K562 (cell line): ENCODE measurements around the gene CHL1. TPM values are rescaled to one million over a fixed set of nuclear protein-coding genes. Genes with fewer than 3 reads are reported as not detected.

Experiments
- ATAC-seq: fragments of 200-7000 bp; cut with Tn5 transposase; 3 replicates; pipeline ENCODE4 v1.9.1; 2020; ENCODE audit warnings: moderate library complexity
- BruUV-seq: library from RNA; stranded (reverse); fragments of 400-500 nt; replicated peaks from 2 replicates; lab custom pipeline; 2021; lab: Mats Ljungman, UMichigan
- CTCF ChIA-PET: fragments of 300-600 bp; formaldehyde crosslinking; extraction: SDS; loops from one replicate; lab custom pipeline; 2021; ENCODE audit warnings: low intra/inter-chr PET ratio; lab: Yijun Ruan, JAX
- POLR2A ChIA-PET: fragments of 300-600, 350-650 bp; sonication (Branson Sonifier 250); formaldehyde crosslinking; extraction: SDS; loops from one replicate; lab custom pipeline; 2021; ENCODE audit warnings: antibody characterized with exemption, inconsistent platforms; lab: Yijun Ruan, JAX
- DNase-seq, 4 experiments: peaks; one replicate each; pipeline versions ENCODE4 v3.0.0 to v3.0.0-alpha.2; 2011 to 2018; ENCODE audit warnings: low spot score in 3 of 4, mixed read lengths in 3 of 4; ENCODE audit errors: extremely low read depth in 1 of 4
- FAIRE-seq: peaks from 2 replicates; lab custom pipeline; 2011; peaks lifted over from hg19 to GRCh38; lab: Jason Lieb, UNC
- H2AFZ ChIP-seq: 2 replicates; pipeline ENCODE4 v1.6.0; 2011; ENCODE audit warnings: low read depth, low read length, control low read depth, inconsistent platforms
- H3K27ac ChIP-seq: fragments of 200-600 bp; 3 replicates; pipeline ENCODE4 v1.8.0; 2011; ENCODE audit warnings: low read depth, mild to moderate bottlenecking, control low read depth, inconsistent platforms, low read length, moderate library complexity, mixed read lengths; ENCODE audit errors: extremely low read depth
- H3K27me3 ChIP-seq, 2 experiments: fragments of 300-600 bp in 1 of 2; 2 replicates in 1 of 2; 3 replicates in 1 of 2; pipeline versions ENCODE4 v1.6.0 to v1.8.0; 2011; ENCODE audit warnings: inconsistent platforms in 2 of 2, low read length in 2 of 2, mild to moderate bottlenecking in 1 of 2, mixed read lengths in 1 of 2, moderate library complexity in 1 of 2; ENCODE audit not compliant: control insufficient read depth in 2 of 2, insufficient read depth in 2 of 2
- H3K36me3 ChIP-seq: fragments of 300-600 bp; 3 replicates; pipeline ENCODE4 v1.8.0; 2011; ENCODE audit warnings: mild to moderate bottlenecking, low read length, inconsistent platforms; ENCODE audit not compliant: control insufficient read depth, insufficient read depth
- H3K4me1 ChIP-seq, 2 experiments: fragments of 200-600 bp in 1 of 2; replicated peaks in 1 of 2; 2 replicates in 1 of 2; 3 replicates in 1 of 2; pipeline versions ENCODE4 v1.5.1 to v1.8.0; 2011; ENCODE audit warnings: inconsistent platforms in 2 of 2, low read length in 2 of 2, mild to moderate bottlenecking in 1 of 2, mixed read lengths in 1 of 2, moderate library complexity in 1 of 2; ENCODE audit not compliant: control insufficient read depth in 2 of 2, insufficient read depth in 2 of 2
- H3K4me2 ChIP-seq: 2 replicates; pipeline ENCODE4 v1.6.1; 2011; ENCODE audit warnings: low read length, control low read depth, inconsistent platforms, mixed read lengths; ENCODE audit not compliant: insufficient read depth
- H3K4me3 ChIP-seq: fragments of 200-600 bp; sonication (generic), shearing (Covaris generic); 2 replicates; pipeline ENCODE4 v1.5.1; 2016; ENCODE audit warnings: control low read depth, inconsistent platforms
- H3K79me2 ChIP-seq: fragments of 200-600 bp; 3 replicates; pipeline ENCODE4 v1.8.0; 2011; ENCODE audit warnings: low read length, inconsistent platforms; ENCODE audit not compliant: control insufficient read depth, insufficient read depth
- H3K9ac ChIP-seq, 2 experiments: 2 replicates each; pipeline versions ENCODE4 v1.6.0 to v1.6.1; 2011; ENCODE audit warnings: low read depth in 2 of 2, low read length in 2 of 2, control low read depth in 1 of 2, inconsistent platforms in 1 of 2, mild to moderate bottlenecking in 1 of 2, mixed read lengths in 1 of 2; ENCODE audit not compliant: insufficient read depth in 1 of 2
- H3K9me1 ChIP-seq: one replicate; pipeline ENCODE4 v1.6.0; 2011; ENCODE audit warnings: inconsistent platforms, mild to moderate bottlenecking, low read length, moderate library complexity; ENCODE audit not compliant: control insufficient read depth, insufficient read depth
- H3K9me3 ChIP-seq: replicated peaks from 2 replicates; pipeline ENCODE4 v1.5.1; 2011; ENCODE audit warnings: low read depth, low read length, inconsistent platforms; ENCODE audit not compliant: control insufficient read depth, insufficient read depth
- H4K20me1 ChIP-seq: replicated peaks from 2 replicates; pipeline ENCODE4 v1.6.1; 2011; ENCODE audit warnings: low read length, inconsistent platforms, mixed read lengths; ENCODE audit not compliant: control insufficient read depth, insufficient read depth
- ARID4B ChIP-seq: sonication (generic); formaldehyde crosslinking; IDR thresholded peaks from 2 replicates; pipeline ENCODE4 v1.8.0; 2022; ENCODE audit warnings: mild to moderate bottlenecking, missing genetic modification reagents
- CCAR2 ChIP-seq: fragments of 200-400 bp; formaldehyde crosslinking; IDR thresholded peaks from 2 replicates; pipeline ENCODE4 v1.6.1; 2017; ENCODE audit warnings: mild to moderate bottlenecking, low read depth, low read length
- ZBTB12 ChIP-seq: fragments of 250-450 bp; sonication (Bioruptor Pico); IDR thresholded peaks from 2 replicates; pipeline ENCODE4 v1.4.0; 2020
- WGBS: fragments of 100-300 bp; shearing (Covaris generic); methylation state at CpG from one replicate; pipeline ENCODE4 v1.1.6; 2016; ENCODE audit warnings: low coverage, mixed read lengths; ENCODE audit not compliant: insufficient coverage; ENCODE audit errors: missing lambda C conversion rate; 5-methylcytosine and 5-hydroxymethylcytosine counted together
- in situ Hi-C: fragments of 300-500 bp; cut with MboI; formaldehyde crosslinking; loops from 4 replicates; pipeline ENCODE4 v1.15.0; 2018; ENCODE audit warnings: inconsistent platforms, mixed read lengths
- intact Hi-C: fragments of 100-400 bp; cut with micrococcal nuclease; formaldehyde crosslinking; loops from 2 replicates; pipeline ENCODE4 v1.14.2; 2022
- polyA plus RNA-seq, 8 experiments: library from polyadenylated mRNA; depleted of rRNA in 4 of 8; stranded (reverse) in 5 of 8; unstranded in 3 of 8; fragments of >200 nt; fragmentation: Nextera tagmentation in 2 of 8; fragmentation: Illumina TruSeq in 1 of 8; extraction: Ambion mirVana in 2 of 8; extraction: Trizol in 1 of 8; gene quantifications; 2 replicates each; pipeline versions ENCODE4 v1.2.1 to v1.2.3, GENCODE V29; 2011 to 2014; ENCODE audit warnings: inconsistent platforms in 1 of 8, missing spikeins in 1 of 8
- total RNA-seq, 7 experiments: library from RNA; depleted of rRNA in 6 of 7; stranded (reverse); fragments of >200 nt in 6 of 7; fragmentation: Illumina TruSeq in 2 of 7; extraction: Trizol in 2 of 7; gene quantifications; 2 replicates each; pipeline versions ENCODE4 v1.2.1 to v1.2.3, GENCODE V29; 2011 to 2021; ENCODE audit warnings: low replicate concordance in 1 of 7

CHL1 gene
- total and polyA plus RNA-seq, 9 of the 15 experiments (the other 6 are each of a cell fraction or from before 2014, with no cell fraction given) = 0.02 TPM; not detected in 8

- TF ChIP-seq ZBTB12 (CRISPR knock-in tag) (no peak), CCAR2 (no peak)
Observed at GRCh38 chr3:217948-218347, 21.4 kb downstream of the CHL1 start (continued).

- Histone ChIP-seq H3K27me3 (no peaks in the 10 kb centered on the region), H3K9me1 (no peaks in the 10 kb centered on the region), H3K27ac (no peak overlapping the region), H3K9ac (no peak overlapping the region), H3K4me3 (no peak overlapping the region), H3K4me2 (no peak overlapping the region), H3K79me2 (no peaks in the 10 kb centered on the region), H3K4me1 (no peaks in the 10 kb centered on the region), H2AFZ (no peak overlapping the region), H4K20me1 (no peaks in the 10 kb centered on the region), H3K36me3 (no peaks in the 10 kb centered on the region), H3K9me3 (no peaks in the 10 kb centered on the region)
- 2% methylated on average over 3 of the region's 3 CpGs for WGBS
- ChIA-PET POLR2A (no interaction called here), CTCF (no interaction called here)
- no peak for ATAC-seq
- no peak for FAIRE-seq
- in situ Hi-C loops (no loop called here), intact Hi-C loops (no loop called here)
- DNase-seq = no peak
- no TSS peak for BruUV-seq
- TF ChIP-seq ARID4B = no peak
Observed at GRCh38 chr3:228442-229182, 32.0 kb downstream of the CHL1 start.
